Prostate gland (tissue), 2 donors: ENCODE results near the gene ZNF260.
"Not testable (repeated sequence)": the region's sequence is repeated elsewhere in the genome, so short reads cannot be mapped to it uniquely, and the experiment has no call there.

Source experiments
- CTCF ChIP-seq, 4 experiments: fragments of 200-600 bp in 2 of 4; fragments of 450-650 bp in 2 of 4; sonication (generic) in 2 of 4; IDR thresholded peaks; 1 replicate in 3 of 4; 2 replicates in 1 of 4; pipeline ENCODE4 v1.5.1; 2016 to 2019; ENCODE audit warnings: antibody characterized with exemption in 4 of 4, mild to moderate bottlenecking in 2 of 4, moderate library complexity in 2 of 4
- POLR2A ChIP-seq: fragments of 450-650 bp; IDR thresholded peaks from one replicate; pipeline ENCODE4 v1.6.1; 2016; ENCODE audit warnings: antibody characterized with exemption, mild to moderate bottlenecking

GRCh38 chr19:36492689-36493453 is 35.2 kb downstream of the ZNF260 start:
- TF ChIP-seq CTCF (IDR thresholded peaks at IDR 0.05), result peak in 3 of 4 experiments; percentile 40 to 50 (median 47)
- TF ChIP-seq POLR2A, result not testable (repeated sequence)
